ENCODE measurements around the gene ZNF33B.

GRCh38 chr10:42637142-42637541 lies 1.2 kb downstream of the ZNF33B start:
- TF ChIP-seq, protein P1, sequence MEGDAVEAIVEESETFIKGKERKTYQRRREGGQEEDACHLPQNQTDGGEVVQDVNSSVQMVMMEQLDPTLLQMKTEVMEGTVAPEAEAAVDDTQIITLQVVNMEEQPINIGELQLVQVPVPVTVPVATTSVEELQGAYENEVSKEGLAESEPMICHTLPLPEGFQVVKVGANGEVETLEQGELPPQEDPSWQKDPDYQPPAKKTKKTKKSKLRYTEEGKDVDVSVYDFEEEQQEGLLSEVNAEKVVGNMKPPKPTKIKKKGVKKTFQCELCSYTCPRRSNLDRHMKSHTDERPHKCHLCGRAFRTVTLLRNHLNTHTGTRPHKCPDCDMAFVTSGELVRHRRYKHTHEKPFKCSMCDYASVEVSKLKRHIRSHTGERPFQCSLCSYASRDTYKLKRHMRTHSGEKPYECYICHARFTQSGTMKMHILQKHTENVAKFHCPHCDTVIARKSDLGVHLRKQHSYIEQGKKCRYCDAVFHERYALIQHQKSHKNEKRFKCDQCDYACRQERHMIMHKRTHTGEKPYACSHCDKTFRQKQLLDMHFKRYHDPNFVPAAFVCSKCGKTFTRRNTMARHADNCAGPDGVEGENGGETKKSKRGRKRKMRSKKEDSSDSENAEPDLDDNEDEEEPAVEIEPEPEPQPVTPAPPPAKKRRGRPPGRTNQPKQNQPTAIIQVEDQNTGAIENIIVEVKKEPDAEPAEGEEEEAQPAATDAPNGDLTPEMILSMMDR (IDR thresholded peaks at IDR 0.05 in 8 of 11, conservative IDR thresholded peaks at IDR 0.05 in 3 of 11) = no peak
- TF ChIP-seq POLR2A (IDR thresholded peaks at IDR 0.05) = no peak
- TF ChIP-seq POLR2AphosphoS5 (IDR thresholded peaks at IDR 0.05) = no peak
